IPS-15b (cell line): Measurements from ENCODE around the gene HCFC1R1.
A peak's percentile ranks its signal among the peaks of the same experiment; 100 is the strongest.

ENCODE experiments used
- H3K27me3 ChIP-seq: one replicate; pipeline ENCODE4 v1.6.1; 2013; ENCODE audit warnings: low read length; ENCODE audit not compliant: control insufficient read depth, insufficient read depth
- H3K36me3 ChIP-seq: one replicate; pipeline ENCODE4 v1.6.1; 2013; ENCODE audit warnings: low read length; ENCODE audit not compliant: control insufficient read depth, insufficient read depth
- H3K4me1 ChIP-seq: one replicate; pipeline ENCODE4 v1.6.1; 2013; ENCODE audit warnings: mild to moderate bottlenecking, low read length; ENCODE audit not compliant: control insufficient read depth, insufficient read depth
- H3K4me3 ChIP-seq: one replicate; pipeline ENCODE4 v1.5.1; 2013; ENCODE audit warnings: low read depth, low read length
- H3K9ac ChIP-seq: one replicate; pipeline ENCODE4 v1.6.1; 2013; ENCODE audit warnings: low read depth, mild to moderate bottlenecking, low read length
- H3K9me3 ChIP-seq: one replicate; pipeline ENCODE4 v1.6.1; 2013; ENCODE audit warnings: mild to moderate bottlenecking, low read length; ENCODE audit not compliant: control insufficient read depth, insufficient read depth

HCFC1R1 gene

DNA sequence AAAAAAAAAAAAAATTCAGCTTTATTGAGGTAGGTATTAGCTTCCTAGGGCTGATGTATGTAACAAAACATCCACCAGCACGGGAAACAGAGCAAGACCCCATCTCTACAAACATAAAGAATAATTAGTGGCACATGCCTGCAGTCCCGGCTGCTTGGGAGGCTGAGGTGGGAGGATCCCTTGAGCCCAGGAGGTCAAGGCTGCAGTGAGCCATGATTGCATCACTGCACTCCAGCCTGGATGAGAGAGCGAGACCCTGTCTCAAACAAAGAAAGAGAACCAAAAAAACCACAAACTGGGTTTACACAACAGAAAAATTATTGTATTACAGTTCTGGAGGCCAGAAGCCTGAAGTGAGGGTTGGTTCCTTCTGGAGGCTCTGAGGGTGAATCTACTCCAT lies 18.6 kb upstream of the HCFC1R1 start:
- Histone ChIP-seq H3K4me3 (no peak overlapping the region), H3K4me1 (peaks cover 3% of the 10 kb centered on the region), H3K36me3 (no peaks in the 10 kb centered on the region), H3K9me3 (no peaks in the 10 kb centered on the region), H3K27me3 (peaks cover 27% of the 10 kb centered on the region), H3K9ac (no peak overlapping the region)

DNA sequence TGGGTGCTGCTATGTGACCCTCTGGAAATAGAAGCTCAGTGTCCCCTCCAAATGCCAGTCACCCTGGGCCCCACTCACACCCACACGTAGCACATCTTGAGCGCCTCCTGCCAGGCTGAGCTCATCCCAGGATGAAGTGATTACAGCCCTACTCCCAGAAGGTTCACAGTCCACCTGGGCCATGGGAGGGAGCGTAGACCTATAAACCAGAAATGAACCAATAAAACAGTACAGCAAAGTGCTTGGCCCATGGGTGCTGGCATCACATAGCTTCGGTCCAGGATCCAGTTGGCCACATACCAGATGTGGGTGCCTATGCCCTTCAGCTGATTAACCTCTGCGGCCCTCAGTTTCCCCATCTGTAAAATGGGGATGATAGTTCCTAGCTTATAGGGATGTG lies 15.2 kb upstream of the HCFC1R1 start:
- Histone ChIP-seq H3K4me1 (peaks cover 3% of the 10 kb centered on the region), H3K4me3 (no peak overlapping the region), H3K36me3 (no peaks in the 10 kb centered on the region), H3K9ac (peak overlapping the region; percentile 24), H3K9me3 (no peaks in the 10 kb centered on the region), H3K27me3 (peaks cover 18% of the 10 kb centered on the region)

DNA sequence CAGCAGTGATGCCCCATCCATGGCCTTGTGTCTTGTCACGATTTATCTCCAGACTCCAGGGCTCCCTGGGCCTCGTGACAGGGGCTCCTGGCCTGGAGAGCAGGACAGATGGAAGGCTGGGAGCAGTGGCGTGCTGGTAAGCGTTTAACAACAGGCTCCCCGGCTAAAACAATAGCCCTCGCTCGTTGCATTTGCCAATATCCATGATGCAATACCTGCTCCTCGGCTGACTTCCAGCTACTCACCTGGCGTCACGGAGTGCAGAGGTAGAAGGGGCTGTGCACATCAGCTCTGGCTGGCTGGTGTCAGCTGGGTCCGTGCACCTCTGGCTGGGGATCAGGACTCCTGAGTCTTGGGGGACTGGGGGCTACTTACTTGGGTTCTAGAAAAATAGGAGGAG lies 14.5 kb upstream of the HCFC1R1 start:
- Histone ChIP-seq H3K4me3 (no peak overlapping the region), H3K36me3 (no peaks in the 10 kb centered on the region), H3K9ac (peak overlapping the region; percentile 24), H3K9me3 (no peaks in the 10 kb centered on the region), H3K27me3 (peaks cover 15% of the 10 kb centered on the region), H3K4me1 (peaks cover 3% of the 10 kb centered on the region)

DNA sequence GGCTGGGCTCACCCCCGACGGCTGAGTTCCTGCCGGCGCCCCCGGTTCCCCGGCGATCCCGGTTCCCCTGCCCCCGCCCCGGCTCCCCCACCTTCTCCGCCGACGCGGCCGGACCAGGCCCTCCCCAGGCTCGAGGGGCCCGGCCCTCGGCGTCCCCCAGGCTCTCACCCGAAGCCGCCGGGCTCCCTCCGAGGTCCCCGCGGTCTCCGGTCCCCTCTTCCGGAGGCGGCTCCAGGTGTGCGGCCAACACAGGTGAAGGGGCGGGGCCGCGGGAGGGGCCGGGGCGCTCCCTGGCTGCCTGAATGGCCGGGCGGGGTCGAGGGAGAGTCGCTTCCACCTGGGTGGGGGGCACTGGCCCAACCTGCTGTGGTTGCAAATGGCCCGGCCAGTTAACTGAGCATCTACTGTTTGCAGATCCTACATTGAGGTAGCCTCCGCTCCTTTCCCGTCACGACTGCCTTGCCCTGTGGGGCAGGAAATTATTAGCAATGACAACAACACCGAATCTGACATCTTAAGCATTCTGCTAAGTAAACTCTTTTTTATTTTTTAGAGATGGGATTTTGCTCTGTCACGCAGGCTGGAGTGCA lies 13.1 kb upstream of the HCFC1R1 start, which contains the start of gene BICDL2:
BICDL2 (minus strand) TSS at position 219 of the 590 bp plus-strand sequence. CDS start 1,448 bp downstream, outside the sequence.
- peak within 1 kb of the TSS; percentile 62 for H3K4me3 ChIP-seq

DNA sequence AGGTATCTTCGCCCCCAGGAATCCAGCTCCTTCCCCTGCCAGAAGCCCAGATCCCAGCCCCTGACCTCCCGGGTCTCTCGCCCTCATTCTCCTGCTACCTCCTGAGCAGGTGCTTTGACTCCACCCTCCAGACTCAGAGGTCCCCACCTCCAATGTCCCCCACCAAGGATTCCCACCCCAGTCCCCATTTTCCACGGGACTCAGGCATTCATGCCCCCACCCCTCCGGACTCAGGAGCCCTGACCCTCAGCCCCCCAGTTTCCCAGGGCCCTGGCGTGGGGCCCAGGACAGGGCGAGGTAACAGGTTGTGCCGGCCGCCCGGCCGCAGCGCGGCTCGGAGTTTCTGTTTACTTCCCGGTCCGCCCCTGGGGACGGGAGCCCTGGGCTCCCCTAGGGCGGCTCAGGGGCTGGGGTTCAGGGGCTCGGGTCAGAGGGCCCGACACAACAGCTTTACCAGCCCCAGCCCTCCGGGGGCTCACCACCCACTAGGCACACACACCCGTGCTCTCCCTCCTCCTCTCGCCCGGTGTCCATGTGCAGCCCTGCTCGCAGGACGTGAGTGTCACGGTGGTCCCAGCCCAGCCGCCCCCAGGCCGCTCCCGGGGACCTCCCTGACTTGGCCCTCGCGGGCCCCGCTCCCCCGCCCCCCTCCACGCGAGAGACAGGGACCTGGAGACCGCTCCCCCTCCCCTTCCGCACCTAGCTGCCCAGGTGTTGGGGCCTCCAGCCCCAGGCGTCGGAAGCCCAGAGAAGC lies 12.4 kb upstream of the HCFC1R1 start:
- Histone ChIP-seq H3K4me3 (peak overlapping the region; percentile 62), H3K4me1 (peaks cover 3% of the 10 kb centered on the region), H3K27me3 (peaks cover 15% of the 10 kb centered on the region), H3K36me3 (no peaks in the 10 kb centered on the region), H3K9me3 (no peaks in the 10 kb centered on the region), H3K9ac (no peak overlapping the region)

More for the DNA sequence above, 13.1 kb upstream of the HCFC1R1 start, which contains the start of gene BICDL2:
- peaks cover 15% of the 10 kb centered on the region for H3K27me3 ChIP-seq
- no peak within 1 kb of the TSS for H3K9ac ChIP-seq
- H3K36me3 ChIP-seq = no peaks in the 10 kb centered on the region
- H3K9me3 ChIP-seq = no peaks in the 10 kb centered on the region
- peaks cover 3% of the 10 kb centered on the region for H3K4me1 ChIP-seq

DNA sequence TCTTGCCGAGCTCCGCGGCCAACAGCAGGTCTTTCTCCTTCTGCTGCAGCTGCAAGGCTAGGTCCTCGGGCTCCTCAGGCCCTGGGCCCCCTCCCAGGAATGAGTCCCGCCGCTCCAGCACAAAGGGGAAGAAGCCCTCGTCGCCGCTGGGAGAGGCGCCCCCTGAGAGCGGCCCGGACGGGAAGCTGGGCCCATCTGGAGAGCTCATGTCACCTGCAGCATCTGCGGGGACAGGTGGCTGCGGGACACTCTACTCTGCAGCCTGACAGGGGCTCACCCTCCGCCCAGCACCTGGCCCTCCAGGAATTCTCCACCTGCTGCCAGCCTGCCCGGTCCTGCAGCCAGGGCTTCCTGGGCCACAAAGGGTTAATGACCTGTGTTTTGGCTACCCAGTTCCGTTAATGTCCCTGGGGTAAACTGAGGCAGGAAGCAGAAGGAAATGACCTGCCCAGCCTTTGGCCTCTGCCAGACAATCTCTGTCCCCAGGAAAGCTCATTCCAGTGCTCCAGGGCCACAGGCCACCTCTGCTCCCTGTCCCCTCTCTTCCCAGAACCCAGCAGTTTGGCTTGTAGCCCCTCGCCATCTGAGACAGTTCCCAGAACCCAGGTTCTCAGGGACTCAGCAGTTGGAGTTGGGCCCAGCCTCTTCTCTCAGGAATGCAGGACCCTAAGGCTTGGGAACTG lies 11.7 kb upstream of the HCFC1R1 start:
- H3K4me1 ChIP-seq = peaks cover 3% of the 10 kb centered on the region
- H3K4me3 ChIP-seq = peak overlapping the region; percentile 62

DNA sequence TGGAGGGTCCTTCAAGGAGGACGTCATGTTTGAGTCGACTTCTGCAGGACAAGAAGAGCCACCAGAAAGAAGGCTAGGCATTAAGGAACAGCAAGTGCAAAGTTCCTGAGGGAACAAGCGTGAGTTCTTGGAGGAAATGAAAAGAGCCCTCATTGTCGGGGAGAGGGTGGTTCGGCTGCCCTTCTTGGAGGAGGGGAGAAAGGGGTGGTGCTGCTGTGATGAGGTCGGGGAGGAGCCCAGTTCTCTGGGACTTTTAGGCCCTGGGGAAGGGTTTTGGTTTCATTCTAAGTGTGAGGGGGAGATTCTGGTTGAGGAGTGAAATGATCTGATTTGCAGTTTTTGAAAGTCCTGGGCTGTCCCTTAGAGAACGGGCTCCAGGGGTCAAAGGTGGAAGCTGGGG lies 8.9 kb upstream of the HCFC1R1 start:
- Histone ChIP-seq H3K9me3 (no peaks in the 10 kb centered on the region), H3K4me1 (peaks cover 2% of the 10 kb centered on the region), H3K9ac (no peak overlapping the region), H3K36me3 (peaks cover 6% of the 10 kb centered on the region), H3K4me3 (no peak overlapping the region), H3K27me3 (peaks cover 22% of the 10 kb centered on the region)

More for the DNA sequence above, 11.7 kb upstream of the HCFC1R1 start:
- no peak overlapping the region for H3K9ac ChIP-seq
- H3K36me3 ChIP-seq = peaks cover 3% of the 10 kb centered on the region
- no peaks in the 10 kb centered on the region for H3K9me3 ChIP-seq
- H3K27me3 ChIP-seq = peaks cover 15% of the 10 kb centered on the region

DNA sequence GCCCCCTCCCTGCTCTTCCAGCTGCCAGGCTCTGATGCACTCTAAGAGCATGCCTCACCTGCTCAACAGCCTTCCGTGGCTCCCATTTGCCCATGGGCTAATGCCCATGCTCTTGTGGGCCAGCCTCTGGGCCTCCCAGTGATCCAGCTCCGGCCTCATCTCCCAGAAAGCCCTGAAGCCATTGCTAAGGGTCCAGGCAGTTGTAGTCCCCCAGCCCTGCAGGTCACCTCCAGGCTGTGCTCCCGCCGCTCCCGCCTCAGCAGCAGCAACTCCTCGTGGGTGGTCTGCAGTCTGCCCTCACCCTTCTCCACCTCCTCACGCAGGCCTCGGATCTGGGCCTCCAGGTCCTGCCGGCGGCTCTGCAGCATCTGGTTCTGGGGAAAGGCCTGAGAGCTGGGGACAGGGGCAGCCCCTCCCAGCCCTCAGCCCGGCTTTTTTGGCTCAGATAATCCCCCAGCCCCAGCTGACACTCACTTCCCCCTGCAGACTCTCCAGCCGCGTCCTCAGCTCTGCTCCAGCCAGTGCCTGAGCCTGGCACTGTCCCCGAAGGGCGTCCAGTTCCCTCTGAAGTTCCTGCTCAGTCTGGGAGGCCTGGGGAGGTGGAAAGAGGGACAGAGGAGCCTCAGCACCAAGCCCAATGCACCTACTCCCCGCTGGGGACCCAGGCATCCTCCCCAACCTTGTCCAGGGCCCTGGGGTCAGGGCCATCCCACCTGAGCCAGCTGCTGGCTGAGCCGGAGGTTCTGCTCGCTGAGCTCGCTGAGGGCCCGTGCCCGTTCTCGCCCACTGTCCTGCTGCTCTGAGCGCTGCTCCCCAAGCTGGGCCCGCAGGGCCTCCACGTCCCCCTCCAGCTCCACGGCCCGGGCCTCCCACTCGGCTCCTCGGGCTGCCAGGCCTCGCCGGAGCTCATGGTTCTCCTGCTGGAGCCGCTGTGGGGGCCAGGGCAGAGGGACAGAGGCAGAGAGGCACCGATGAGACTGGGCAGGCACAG lies 6.8 kb upstream of the HCFC1R1 start:
- Histone ChIP-seq H3K36me3 (peaks cover 25% of the 10 kb centered on the region), H3K9me3 (no peaks in the 10 kb centered on the region), H3K9ac (peak overlapping the region; percentile 24), H3K4me3 (no peak overlapping the region), H3K27me3 (peaks cover 19% of the 10 kb centered on the region), H3K4me1 (peaks cover 2% of the 10 kb centered on the region)

DNA sequence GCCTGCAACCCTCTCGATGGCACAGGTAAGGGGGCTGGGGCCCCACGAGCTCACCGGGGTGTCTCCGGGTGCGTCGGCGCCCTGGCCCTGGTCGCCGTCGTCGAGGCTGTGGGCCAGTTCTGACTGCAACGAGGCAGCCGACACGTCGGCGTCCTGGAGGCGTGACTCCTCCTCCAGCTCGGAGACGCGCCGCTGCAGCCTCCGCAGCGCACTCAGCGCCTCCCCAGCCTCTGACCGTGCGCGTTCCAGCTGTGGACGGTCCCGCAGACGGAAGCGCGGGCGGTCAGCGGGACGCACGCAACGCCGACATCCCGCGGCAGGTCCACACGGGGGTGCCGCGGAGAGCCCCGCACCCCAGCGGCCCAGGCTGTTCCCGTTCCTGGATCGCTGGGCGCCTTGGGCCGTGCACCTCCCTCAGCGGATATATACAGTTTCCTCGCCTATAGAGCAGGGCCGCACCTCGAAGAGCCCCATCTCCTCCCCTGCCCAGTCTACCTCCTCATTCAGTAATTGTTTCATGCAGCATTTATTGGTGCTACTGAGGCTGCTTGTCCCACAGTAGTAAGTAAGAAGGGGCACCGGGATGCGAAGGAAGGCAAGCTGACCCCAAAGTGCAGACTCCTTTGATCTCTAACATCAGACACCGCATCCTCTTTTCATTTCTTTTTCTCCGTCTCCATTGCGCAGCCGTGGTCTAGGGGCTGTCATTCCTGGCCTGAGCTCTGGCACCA lies 5.9 kb upstream of the HCFC1R1 start:
- no peak overlapping the region for H3K9ac ChIP-seq
- H3K9me3 ChIP-seq = no peaks in the 10 kb centered on the region
- peaks cover 25% of the 10 kb centered on the region for H3K36me3 ChIP-seq
- H3K4me3 ChIP-seq = peak overlapping the region; percentile 11
- H3K4me1 ChIP-seq = peaks cover 2% of the 10 kb centered on the region
- peaks cover 16% of the 10 kb centered on the region for H3K27me3 ChIP-seq

DNA sequence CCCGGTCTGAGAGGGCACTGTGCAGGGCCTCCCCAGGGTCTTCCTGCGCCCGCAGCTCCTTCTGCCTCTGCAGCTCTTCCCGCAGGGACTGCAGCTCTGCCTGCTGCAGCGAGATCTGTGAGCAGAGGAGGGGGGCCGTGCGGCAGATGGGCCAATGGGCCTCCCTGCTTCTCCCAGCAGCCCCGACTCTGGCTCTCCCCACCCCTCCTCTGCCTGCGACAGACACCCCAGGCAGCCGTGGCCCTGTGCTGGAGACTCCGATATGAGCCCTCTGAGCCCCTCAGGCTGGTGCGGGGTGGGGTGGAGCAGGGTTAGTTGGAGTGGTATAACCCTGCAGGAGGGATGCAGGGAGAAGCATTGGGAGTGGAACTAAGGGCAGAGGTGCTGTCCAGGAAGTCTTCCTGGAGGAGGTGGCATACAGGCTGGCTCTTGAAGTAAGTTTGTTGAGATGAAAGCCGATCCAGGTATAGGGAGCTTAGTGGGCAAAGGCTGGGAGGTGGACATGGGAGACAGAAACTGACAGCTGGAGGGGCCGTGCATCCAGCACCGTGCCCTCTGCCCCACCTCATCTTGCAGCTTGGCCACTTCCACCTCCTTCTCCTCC lies 5.1 kb upstream of the HCFC1R1 start:
- H3K4me1 ChIP-seq = peaks cover 2% of the 10 kb centered on the region
- no peak overlapping the region for H3K9ac ChIP-seq
- peak overlapping the region; percentile 18 for H3K4me3 ChIP-seq
- peaks cover 16% of the 10 kb centered on the region for H3K27me3 ChIP-seq
- peaks cover 25% of the 10 kb centered on the region for H3K36me3 ChIP-seq
- no peaks in the 10 kb centered on the region for H3K9me3 ChIP-seq
